HG03097 (cell line): Measurements from ENCODE around the gene IGSF22.
"Not testable (repeated sequence)": the region's sequence is repeated elsewhere in the genome, so short reads cannot be mapped to it uniquely, and the experiment has no call there.

Experiments
- ATAC-seq: cut with Tn5 transposase; IDR thresholded peaks from one replicate; pipeline ENCODE4 v1.9.1; 2021; ENCODE audit not compliant: unreplicated experiment, low FRiP score

Gene IGSF22

DNA sequence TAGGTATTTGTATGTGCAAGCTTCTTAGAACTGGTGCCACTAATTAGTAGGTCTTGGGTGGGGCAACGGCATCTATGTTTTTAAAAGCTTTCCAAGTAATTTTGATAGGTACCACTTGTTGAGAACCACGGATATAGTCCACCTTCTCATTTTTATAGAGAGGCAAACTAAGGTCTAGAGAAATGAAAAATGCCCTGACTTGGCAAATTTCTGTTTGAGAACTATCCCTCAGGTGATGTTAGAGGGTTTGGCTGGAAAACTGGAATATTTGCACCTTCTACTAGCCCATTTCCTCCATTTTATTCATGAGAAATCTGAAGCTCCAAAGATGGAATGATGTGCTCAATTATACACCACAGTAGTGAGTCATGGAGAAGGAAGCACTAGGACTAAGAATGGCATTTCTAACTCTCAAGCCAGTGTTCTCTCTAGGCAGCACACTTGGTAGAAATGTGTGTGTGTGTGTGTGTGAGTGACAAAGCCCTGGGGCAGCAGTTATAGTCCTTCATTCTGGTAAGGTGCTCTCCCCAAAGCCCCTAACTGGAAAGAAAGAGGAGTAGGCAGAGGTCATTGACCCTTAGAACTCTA lies 29.3 kb downstream of the IGSF22 start:
- ATAC-seq: no peak

DNA sequence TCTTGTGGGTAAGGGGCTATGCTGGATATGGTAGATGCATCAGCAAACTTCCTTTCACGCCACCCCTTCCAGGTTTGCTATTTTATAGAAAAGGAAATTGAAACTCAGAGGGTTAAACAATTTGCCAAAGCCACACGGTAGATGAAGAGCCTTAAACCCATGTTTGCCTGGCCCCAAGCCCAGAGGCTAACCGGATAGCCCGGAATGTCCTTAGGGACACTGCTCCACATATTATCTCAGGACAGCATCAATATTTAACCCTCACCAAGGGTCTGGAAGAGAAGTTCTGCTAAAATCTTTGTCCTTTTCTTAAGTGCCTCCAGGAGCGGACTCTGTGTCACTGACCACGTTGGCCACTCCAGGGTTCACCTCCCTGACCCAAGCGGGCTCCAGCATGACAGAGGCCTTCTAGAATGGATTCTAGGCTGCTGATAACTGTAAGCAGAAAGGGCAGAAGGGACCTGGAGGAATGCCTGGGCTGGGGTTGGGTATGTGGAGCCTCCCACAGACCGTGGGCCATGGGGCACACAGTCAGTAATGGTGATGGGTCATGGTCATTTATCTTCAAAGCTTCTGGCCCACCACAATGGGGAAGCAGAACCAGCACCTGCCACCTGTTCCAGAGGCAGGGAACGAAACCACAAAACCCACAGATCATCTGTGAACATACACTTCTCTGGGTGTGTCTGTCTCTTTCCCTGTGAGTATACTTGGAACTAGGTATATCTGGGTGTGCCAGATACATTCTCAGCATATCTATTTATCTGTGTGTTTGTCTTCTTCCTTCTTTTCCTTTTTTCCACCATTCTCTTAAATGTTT lies 32.8 kb downstream of the IGSF22 start:
- no peak for ATAC-seq

DNA sequence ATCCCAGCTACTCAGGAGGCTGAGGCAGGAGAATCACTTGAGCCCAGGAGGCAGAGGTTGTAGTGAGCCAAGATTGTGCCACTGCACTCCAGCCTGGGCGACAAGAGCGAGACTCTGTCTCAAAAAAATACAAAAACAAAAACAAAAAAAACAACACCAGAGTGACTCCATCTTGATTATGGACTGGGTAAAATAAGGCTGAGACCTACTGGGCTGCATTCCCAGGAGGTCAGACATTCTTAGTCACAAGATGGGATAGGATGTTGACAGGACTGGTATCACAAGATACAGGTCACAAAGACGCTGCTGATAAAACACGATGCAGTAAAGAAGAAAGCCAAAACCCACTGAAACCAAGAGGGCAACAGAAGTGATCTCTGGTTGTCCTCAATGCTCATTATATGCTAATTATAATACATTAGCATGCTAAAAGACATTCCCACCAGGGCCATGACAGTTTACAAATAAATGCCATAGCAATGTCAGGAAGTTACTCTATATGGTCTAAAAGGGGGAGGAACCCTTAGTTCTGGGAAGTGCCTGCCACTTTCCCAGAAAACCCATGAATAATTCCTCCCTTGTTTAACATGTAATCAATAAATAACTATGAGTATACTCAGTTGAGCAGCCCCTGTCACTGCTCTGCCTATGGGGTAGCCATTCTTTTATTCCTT lies 34.4 kb downstream of the IGSF22 start:
- ATAC-seq: not testable (repeated sequence)

DNA sequence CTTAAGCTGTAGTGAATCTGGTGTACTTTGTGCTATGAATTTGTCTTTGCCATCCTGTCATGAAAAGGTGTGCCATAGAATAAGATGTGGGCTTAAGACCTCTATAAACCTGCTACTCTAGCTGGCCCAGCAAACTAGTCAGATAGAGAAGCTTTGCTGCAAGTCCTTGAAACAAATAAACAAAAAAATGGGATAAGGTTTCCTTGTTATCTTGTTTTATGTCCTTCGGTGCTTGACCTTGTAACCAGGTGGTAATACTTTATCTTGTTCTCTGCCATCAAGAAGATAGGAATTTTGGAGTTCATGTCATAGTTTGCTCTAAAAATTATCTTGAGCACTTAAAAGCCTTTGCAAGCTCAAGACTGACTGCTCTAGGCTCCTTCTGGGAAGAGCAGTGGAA lies 41.7 kb downstream of the IGSF22 start:
- ATAC-seq: no peak

DNA sequence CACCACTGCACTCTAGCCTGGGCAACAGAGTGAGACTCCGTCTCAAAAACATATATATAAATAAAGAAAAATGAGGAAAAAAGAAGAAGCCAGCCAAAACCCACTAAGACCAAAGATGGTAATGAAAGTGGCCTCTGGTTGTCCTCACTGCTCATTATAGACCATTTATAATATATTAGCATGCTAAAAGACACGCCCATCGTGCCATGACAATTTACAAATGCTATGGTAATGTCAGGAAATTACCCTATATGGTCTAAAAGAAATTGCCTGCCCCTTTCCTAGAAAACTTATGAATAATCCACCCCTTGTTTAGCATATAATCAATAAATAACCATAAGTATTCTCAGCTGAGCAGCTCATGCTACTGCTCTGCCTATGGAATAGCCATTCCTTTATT lies 43.5 kb downstream of the IGSF22 start:
- ATAC-seq: no peak

DNA sequence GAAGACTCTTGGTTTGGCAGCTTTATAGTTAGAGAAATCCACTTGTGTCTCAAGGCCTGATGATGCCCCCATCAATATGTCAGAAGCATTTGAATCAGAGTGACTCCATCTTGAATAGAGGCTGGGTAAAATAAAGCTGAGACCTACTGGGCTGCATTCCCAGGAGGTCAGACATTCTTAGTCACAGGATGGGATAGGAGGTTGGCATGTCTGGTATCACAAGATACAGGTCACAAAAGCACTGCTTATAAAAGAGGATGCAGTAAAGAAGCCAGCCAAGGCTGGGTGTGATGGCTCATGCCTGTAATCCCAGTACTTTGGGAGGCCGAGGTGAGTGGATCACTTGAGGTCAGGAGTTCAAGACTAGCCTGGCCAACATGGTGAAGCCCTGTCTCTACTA lies 44.0 kb downstream of the IGSF22 start:
- ATAC-seq: not testable (repeated sequence)

DNA sequence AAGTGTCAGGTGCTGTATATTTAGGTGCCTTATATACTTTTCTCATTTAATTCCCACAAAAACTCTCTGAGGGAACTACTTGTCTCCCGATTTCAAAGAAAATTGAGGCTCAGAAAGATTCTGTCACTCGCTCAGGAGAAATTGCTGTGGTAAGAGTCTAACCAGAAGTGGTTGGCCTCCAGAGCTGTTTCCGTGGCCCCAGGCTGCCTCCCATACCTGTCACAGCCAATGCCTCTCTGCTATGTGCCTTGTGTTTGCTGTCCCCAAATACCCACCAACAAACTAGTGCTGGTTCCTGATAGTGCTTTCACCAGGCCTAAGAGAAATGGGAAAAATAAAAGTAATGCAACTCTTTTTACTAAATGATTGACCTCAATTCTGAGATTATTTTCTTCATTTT lies 48.4 kb downstream of the IGSF22 start:
- no peak for ATAC-seq

DNA sequence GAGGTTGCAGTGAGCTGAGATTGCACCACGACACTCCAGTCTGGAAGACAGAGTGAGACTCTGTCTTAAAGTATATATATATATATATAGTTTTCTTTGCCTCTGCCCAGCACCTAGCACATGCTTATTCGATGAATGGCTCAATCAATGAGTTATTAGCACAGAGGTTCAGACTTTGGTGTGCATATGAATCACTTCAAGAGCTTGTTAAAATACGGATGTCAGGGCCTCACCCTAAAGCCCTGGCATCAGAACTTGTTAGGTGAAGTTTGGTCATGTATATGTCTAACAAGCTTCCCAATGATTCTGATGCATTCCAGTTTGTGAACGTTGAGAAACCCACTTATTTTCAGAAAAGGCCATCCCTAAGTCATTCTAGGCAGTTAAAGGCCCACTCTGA lies 49.2 kb downstream of the IGSF22 start:
- no peak for ATAC-seq

DNA sequence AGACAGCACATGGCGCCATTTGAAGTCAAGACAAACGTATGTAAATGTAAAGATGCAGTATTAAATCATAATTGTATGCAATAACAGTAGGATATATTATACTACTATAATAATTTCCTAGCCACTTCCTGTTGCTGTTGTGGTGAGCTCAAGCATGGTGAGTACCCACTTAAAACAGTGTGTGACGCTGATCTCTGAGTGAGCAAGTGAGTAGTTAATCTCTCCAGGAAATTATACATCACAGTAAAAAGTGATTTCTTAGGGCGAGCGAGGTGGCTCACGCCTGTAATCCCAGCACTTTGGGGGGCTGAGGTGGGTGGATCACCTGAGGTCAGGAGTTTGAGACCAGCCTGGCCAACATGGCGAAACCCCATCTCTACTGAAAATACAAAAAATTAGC lies 53.8 kb downstream of the IGSF22 start:
- not testable (repeated sequence) for ATAC-seq

DNA sequence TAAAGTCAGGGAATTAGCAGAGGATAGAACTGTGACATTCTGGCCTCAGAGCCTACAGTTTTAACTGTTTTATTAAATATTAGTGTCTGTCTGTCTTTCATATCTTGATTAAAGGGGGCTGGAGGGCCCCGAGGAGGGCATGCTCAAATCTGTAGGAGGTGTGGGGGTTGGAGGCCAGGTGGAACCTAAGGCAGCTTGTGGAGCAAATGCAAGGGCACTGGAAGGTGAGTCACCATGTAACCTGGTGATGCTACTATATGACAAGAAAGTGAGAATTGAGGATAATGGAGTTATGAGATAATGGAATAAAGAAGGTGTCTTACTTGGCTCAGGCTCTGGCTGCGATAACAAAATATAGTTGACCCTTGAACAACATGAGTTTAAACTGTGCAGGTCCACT lies 54.7 kb downstream of the IGSF22 start:
- ATAC-seq: no peak

DNA sequence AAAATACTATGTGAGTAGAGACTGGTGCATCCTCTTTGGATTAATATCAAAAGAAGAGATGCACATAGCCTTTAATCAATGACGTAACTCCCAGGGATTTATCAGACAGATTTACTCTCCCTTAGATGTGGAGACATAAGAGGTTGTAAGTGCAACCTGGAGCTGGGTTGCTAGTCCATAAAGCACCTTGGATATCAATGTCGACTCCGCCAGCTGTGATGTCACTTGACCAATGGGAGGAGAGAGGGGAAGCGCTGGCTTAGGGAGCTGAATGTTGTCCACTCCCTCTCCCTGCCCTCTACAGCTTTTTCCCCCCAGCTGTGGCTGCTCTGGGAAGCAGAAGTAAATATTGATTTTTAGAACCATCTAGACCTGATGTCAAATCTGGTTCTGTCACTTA lies 56.3 kb downstream of the IGSF22 start:
- no peak for ATAC-seq

DNA sequence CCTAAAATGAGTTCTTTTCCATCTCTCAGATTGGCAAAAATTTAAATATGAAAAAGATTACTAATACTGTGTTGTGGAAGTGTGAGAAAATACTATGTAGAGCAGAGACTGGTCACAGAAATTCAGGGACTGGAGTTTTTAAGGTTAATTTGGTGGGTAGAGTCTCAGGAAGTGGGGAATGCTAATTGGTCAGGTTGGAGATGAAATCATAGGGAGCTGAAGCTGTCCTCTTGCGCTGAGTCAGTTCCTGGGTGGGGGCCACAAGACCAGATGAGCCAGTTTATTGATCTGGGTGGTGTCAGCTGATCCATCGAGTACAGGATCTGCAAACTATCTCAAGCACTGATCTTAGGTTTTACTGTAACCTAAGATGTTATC lies 56.8 kb downstream of the IGSF22 start:
- ATAC-seq: no peak

DNA sequence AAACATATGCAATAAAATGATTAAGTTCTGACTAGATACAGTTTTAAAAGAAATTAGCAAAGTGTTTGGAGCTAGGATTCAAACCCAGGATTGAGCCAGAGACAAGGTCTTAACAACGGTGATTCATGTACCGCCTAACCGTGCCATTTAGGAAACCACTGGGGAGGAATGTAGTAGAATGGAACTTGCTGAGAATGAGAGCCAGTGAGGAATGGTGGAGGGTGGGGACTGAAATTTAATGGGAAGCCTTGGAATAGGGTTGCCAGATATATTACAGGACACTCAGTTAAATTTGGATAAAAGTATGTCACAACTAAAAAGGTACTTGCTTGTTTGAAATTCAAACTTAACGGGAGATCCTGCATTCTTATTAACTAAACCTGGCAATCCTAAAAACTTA lies 57.9 kb downstream of the IGSF22 start:
- no peak for ATAC-seq

DNA sequence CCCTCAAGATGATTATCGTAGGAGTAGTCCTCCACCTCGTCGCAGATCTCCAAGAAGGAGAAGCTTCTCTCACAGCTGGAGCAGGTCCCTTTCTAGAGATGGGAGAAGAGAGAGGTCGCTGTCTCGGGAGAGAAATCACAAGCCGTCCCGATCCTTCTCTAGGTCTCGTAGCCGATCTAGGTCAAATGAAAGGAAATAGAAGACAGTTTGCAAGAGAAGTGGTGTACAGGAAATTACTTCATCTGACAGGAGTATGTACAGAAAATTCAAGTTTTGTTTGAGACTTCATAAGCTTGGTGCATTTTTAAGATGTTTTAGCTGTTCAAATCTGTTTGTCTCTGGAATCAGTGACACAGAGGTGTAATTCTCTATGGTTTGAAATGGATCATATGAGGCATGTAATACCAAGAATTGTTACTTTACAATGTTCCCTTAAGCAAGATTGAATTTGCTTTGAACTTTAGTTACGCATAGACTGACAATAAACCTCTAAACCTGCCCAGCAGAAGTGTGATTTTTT lies 60.6 kb downstream of the IGSF22 start:
- ATAC-seq: not testable (repeated sequence)

DNA sequence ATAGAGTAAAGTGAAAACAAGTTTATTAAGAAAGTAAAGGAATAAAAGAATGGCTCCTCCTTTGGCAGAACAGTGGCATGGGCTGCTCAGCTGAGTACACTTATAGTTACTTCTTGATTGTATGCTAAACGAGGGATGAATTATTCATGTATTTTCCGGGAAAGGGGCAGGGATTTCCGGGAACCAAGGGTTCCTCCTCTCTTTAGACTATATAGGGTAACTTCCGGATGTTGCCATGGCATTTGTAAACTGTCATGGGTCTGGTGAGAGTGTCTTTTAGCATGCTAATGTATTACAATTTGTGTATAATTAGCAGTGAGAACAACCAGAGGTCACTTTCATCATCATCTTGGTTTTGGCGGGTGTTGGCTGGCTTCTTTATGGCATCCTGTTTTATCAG lies 68.3 kb downstream of the IGSF22 start:
- no peak for ATAC-seq
